ENCODE measurements around the gene OR2A12.
"Not testable (repeated sequence)": the region's sequence is repeated elsewhere in the genome, so short reads cannot be mapped to it uniquely, and the experiment has no call there.

OR2A12 gene

GRCh38 chr7:144118341-144118740 is 32.3 kb downstream of the OR2A12 start:
- TF ChIP-seq POLR2A (IDR thresholded peaks at IDR 0.05; ENCODE audit: extremely low read depth, insufficient read length): no peak
- no peak for TF ChIP-seq MAX (IDR thresholded peaks at IDR 0.05; ENCODE audit: low read depth, low read length)
- no peak for TF ChIP-seq MYC (IDR thresholded peaks at IDR 0.05; ENCODE audit: low read depth, low read length)
- no peak for TF ChIP-seq CTCF (IDR thresholded peaks at IDR 0.05; ENCODE audit: low read depth, low read length)
- H3K4me3 ChIP-seq (ENCODE audit: low read depth, low read length): no peak overlapping the region
- no peak for DNase-seq (ENCODE audit: low read depth)

DNA sequence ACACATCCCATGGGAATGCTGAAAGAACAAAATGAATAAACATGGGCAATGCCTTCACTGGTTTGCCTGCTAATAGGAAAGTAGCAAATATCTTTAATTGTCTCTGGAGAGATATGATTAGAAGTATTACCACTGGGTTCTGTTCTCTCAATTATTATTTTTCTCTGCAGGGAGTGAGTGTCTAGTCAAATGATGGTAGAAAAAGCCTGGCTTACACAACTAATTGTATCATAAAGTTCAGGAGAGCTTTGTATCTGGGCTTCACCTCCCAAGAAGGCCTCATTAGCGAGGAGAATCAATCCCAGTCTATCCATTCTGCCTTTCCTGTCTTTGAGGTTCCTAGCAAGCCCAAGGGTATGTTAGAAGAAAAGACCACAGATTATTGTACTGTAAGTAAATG is 36.8 kb downstream of the OR2A12 start, which contains the start of gene OR2A14:
OR2A14 (plus strand) TSS at position 301 of the 400 bp plus-strand sequence. CDS start 5,937 bp downstream, outside the sequence.
- TF ChIP-seq MYC (IDR thresholded peaks at IDR 0.05; ENCODE audit: low read depth, low read length) (no peak), MAX (IDR thresholded peaks at IDR 0.05; ENCODE audit: low read depth, low read length) (no peak), POLR2A (IDR thresholded peaks at IDR 0.05; ENCODE audit: extremely low read depth, insufficient read length) (no peak), CTCF (IDR thresholded peaks at IDR 0.05; ENCODE audit: low read depth, low read length) (no peak)
- H3K4me3 ChIP-seq (ENCODE audit: low read depth, low read length): no peak within 1 kb of the TSS
- no peak for DNase-seq (ENCODE audit: low read depth)

- TF ChIP-seq MAX (IDR thresholded peaks at IDR 0.05; ENCODE audit: low read depth, low read length): peak; percentile 93
- TF ChIP-seq MYC (IDR thresholded peaks at IDR 0.05; ENCODE audit: low read depth, low read length): peak; percentile 45
- TF ChIP-seq POLR2A (IDR thresholded peaks at IDR 0.05; ENCODE audit: extremely low read depth, insufficient read length): no peak
- TF ChIP-seq CTCF (IDR thresholded peaks at IDR 0.05; ENCODE audit: low read depth, low read length): peak; percentile 86
- peak; percentile 83 for DNase-seq (ENCODE audit: low read depth)
- no peak overlapping the region for H3K4me3 ChIP-seq (ENCODE audit: low read depth, low read length)
These were observed 41.7 kb downstream of the OR2A12 start for GRCh38 chr7:144127714-144128334.

GRCh38 chr7:144129601-144130000 is 43.5 kb downstream of the OR2A12 start:
- DNase-seq (ENCODE audit: low read depth); H3K4me3 ChIP-seq (ENCODE audit: low read depth, low read length): not testable (repeated sequence)

- DNase-seq (ENCODE audit: low read depth): no peak
- no peak for TF ChIP-seq MAX (IDR thresholded peaks at IDR 0.05; ENCODE audit: low read depth, low read length)
- TF ChIP-seq MYC (IDR thresholded peaks at IDR 0.05; ENCODE audit: low read depth, low read length): no peak
- no peak for TF ChIP-seq POLR2A (IDR thresholded peaks at IDR 0.05; ENCODE audit: extremely low read depth, insufficient read length)
- H3K4me3 ChIP-seq (ENCODE audit: low read depth, low read length): no peak overlapping the region
These were observed 44.7 kb downstream of the OR2A12 start for GRCh38 chr7:144130730-144131129.

DNA sequence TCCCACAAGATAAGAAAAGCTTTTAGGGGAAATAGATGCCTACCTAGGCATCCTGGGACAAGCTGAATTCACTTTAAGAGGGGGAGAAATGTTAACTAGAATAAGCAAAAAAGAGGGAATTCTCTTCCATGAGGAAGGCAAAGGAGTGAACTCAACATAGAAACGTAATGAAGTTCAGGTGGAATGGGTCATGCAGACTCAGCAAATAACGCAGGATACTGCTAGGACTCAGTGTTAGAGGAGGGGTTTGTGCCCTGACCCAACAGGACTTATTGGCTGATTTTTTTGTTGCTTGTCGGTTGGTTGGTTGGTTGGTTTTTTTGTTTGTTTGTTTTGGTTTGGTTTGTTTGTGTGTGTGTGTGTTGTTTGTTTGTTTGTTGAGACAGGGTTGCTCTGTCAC is 46.2 kb downstream of the OR2A12 start:
- H3K4me3 ChIP-seq (ENCODE audit: low read depth, low read length): no peak overlapping the region
- no peak for DNase-seq (ENCODE audit: low read depth)
- TF ChIP-seq MAX (IDR thresholded peaks at IDR 0.05; ENCODE audit: low read depth, low read length) (no peak), CTCF (IDR thresholded peaks at IDR 0.05; ENCODE audit: low read depth, low read length) (no peak), MYC (IDR thresholded peaks at IDR 0.05; ENCODE audit: low read depth, low read length) (no peak), POLR2A (IDR thresholded peaks at IDR 0.05; ENCODE audit: extremely low read depth, insufficient read length) (no peak)

DNA sequence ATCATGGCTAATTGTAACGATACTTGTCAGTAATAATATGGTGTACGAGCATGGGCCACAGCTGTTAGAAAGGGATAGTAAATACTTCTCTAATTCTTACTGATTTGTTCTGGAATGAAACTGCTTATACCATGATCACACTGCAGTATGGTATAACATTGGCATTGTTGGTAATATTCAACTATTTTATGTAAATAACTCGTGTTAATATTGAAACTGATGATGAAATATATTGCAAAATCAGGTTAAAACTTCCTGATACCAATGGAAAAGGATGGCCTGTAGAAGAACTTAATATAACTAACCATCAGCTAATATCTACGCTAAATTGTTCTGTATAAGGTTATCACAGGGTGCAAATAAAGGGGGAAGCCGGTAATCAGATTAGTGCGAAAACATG is 47.2 kb downstream of the OR2A12 start:
- no peak overlapping the region for H3K4me3 ChIP-seq (ENCODE audit: low read depth, low read length)
- DNase-seq (ENCODE audit: low read depth): no peak
- no peak for TF ChIP-seq POLR2A (IDR thresholded peaks at IDR 0.05; ENCODE audit: extremely low read depth, insufficient read length)
- no peak for TF ChIP-seq MYC (IDR thresholded peaks at IDR 0.05; ENCODE audit: low read depth, low read length)

Data from NB4 (cell line).